ENCODE results near the gene GPR35. TPM values are rescaled to one million over a fixed set of nuclear protein-coding genes. Genes with fewer than 3 reads are reported as not detected.

Gene GPR35
- total and polyA plus RNA-seq, 2 of the 13 experiments (the other 11 are each of a cell fraction or from before 2014, with no cell fraction given) = 27.1 to 44.2 TPM

- no peak overlapping the region for H2AFZ ChIP-seq (ENCODE audit: low read length)
- H3K4me2 ChIP-seq (ENCODE audit: low read depth, low read length) = no peak overlapping the region
- DNase-seq (ENCODE audit: low spot score) (no peak), ATAC-seq (no peak), FAIRE-seq (no peak)
- no peaks in the 10 kb centered on the region; a peak in 1 of 5 replicates for H3K27me3 ChIP-seq (ENCODE audit: control insufficient read depth in 1 of 2, insufficient read depth in 2 of 2, low read length in 2 of 2)
- H3K27ac ChIP-seq (ENCODE audit: extremely low read length, insufficient read depth, low read length) = no peak overlapping the region
- intact Hi-C loops (cut with micrococcal nuclease; ENCODE audit: unreplicated experiment) (no loop called here), in situ Hi-C loops (cut with HindIII; ENCODE audit: extremely low pct_ligation_motif_present, low pct_unique_long_range_greater_than_20kb) (no loop called here)
- no TSS peak for BruUV-seq (replicated peaks)
- H3K9ac ChIP-seq (ENCODE audit: insufficient read depth, low read depth, low read length) = no peak overlapping the region
- no peak for TF ChIP-seq SNAPC2 (CRISPR knock-in tag; IDR thresholded peaks at IDR 0.05)
- TF ChIP-seq HNRNPLL (IDR thresholded peaks at IDR 0.05; ENCODE audit: low read depth, low read length, poor library complexity, severe bottlenecking) = no peak
- TF ChIP-seq RBFOX2 (IDR thresholded peaks at IDR 0.05; ENCODE audit: low read depth, low read length) = peak; percentile 29; the same call in 1 of the 2 replicates
- TF ChIP-seq ZNF362 (CRISPR knock-in tag; IDR thresholded peaks at IDR 0.05; ENCODE audit: borderline replicate concordance) = no peak
- peak; percentile 55 for TF ChIP-seq AGO2 (optimal IDR thresholded peaks at IDR 0.05; ENCODE audit: low read depth, low read length)
- TF ChIP-seq BORCS8-MEF2B (CRISPR knock-in tag; IDR thresholded peaks at IDR 0.05) = no peak
- no peak for TF ChIP-seq CEBPG (CRISPR knock-in tag; IDR thresholded peaks at IDR 0.05)
- no peaks in the 10 kb centered on the region for H3K79me2 ChIP-seq (ENCODE audit: insufficient read depth, low read length)
- H3K4me1 ChIP-seq (ENCODE audit: insufficient read depth, low read length) = peaks cover 9% of the 10 kb centered on the region
- no peak overlapping the region for H3K4me3 ChIP-seq (replicated peaks in 1 of 3; ENCODE audit: insufficient read depth in 1 of 3, low read depth in 2 of 3, low read length in 3 of 3)
- ChIA-PET CTCF (ENCODE audit: low intra/inter-chr PET ratio, low total read pairs) (no interaction called here), POLR2A (no interaction called here)
- H3K36me3 ChIP-seq (replicated peaks in 1 of 2; ENCODE audit: control insufficient read depth in 1 of 2, insufficient read depth in 2 of 2, low read length in 2 of 2) = peaks cover 18 to 47% of the 10 kb centered on the region in 2 experiments
- 72% methylated on average over 2 of the region's 13 CpGs for WGBS (ENCODE audit: low lambda C conversion rate)
- peaks cover 22% of the 10 kb centered on the region for H3K9me3 ChIP-seq (ENCODE audit: low read length)
- H4K20me1 ChIP-seq (ENCODE audit: insufficient read depth, low read length) = no peaks in the 10 kb centered on the region
Observed at GRCh38 chr2:240620149-240620731, 5.0 kb upstream of the GPR35 start.

DNA sequence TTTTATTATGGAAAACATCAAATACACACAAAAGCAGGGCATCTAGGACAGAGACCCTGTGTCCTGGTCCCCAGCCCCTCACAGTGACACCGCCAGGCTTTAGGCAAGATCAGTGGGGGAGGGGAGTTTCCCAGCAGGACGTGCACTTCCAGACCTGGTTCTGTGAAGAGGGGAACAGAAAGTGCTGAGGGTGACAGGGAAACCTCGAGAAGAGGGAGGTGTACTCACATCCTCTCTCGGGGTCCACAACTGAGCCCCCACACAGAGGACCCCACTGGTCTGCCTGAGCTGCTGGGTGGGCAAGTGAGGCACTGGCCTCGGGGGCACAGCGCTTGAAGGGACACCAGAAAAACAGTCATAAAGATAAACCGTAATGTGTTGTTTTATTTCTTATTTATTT, 4.4 kb upstream of the GPR35 start:
- CTCF ChIA-PET (ENCODE audit: low intra/inter-chr PET ratio, low total read pairs) = no interaction called here
- 76% methylated on average over 7 of the region's 7 CpGs for WGBS (ENCODE audit: low lambda C conversion rate)
- TF ChIP-seq ZNF501 (CRISPR knock-in tag; IDR thresholded peaks at IDR 0.05) (no peak), KAT2B (IDR thresholded peaks at IDR 0.05; ENCODE audit: borderline replicate concordance, low read depth, low read length) (no peak), ZNF567 (CRISPR knock-in tag; IDR thresholded peaks at IDR 0.05; ENCODE audit: borderline replicate concordance) (no peak), NFIC (IDR thresholded peaks at IDR 0.05; ENCODE audit: low read length) (no peak), ZNF792 (CRISPR knock-in tag; IDR thresholded peaks at IDR 0.05) (no peak), DMAP1 (CRISPR knock-in tag; IDR thresholded peaks at IDR 0.05) (no peak), MTERF4 (CRISPR knock-in tag; IDR thresholded peaks at IDR 0.05) (no peak)
- TF ChIP-seq, protein P1, sequence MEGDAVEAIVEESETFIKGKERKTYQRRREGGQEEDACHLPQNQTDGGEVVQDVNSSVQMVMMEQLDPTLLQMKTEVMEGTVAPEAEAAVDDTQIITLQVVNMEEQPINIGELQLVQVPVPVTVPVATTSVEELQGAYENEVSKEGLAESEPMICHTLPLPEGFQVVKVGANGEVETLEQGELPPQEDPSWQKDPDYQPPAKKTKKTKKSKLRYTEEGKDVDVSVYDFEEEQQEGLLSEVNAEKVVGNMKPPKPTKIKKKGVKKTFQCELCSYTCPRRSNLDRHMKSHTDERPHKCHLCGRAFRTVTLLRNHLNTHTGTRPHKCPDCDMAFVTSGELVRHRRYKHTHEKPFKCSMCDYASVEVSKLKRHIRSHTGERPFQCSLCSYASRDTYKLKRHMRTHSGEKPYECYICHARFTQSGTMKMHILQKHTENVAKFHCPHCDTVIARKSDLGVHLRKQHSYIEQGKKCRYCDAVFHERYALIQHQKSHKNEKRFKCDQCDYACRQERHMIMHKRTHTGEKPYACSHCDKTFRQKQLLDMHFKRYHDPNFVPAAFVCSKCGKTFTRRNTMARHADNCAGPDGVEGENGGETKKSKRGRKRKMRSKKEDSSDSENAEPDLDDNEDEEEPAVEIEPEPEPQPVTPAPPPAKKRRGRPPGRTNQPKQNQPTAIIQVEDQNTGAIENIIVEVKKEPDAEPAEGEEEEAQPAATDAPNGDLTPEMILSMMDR (CRISPR knock-in tag; IDR thresholded peaks at IDR 0.05) = no peak

More for the DNA sequence above, 4.4 kb upstream of the GPR35 start:
- no peak overlapping the region for H3K4me2 ChIP-seq (ENCODE audit: low read depth, low read length)
- no peak for DNase-seq (ENCODE audit: low spot score)
- H3K4me3 ChIP-seq (replicated peaks in 1 of 3; ENCODE audit: insufficient read depth in 1 of 3, low read depth in 2 of 3, low read length in 3 of 3) = no peak overlapping the region
- H3K27me3 ChIP-seq (ENCODE audit: control insufficient read depth in 1 of 2, insufficient read depth in 2 of 2, low read length in 2 of 2) = no peaks in the 10 kb centered on the region; a peak in 1 of 5 replicates
- H3K9me3 ChIP-seq (ENCODE audit: low read length) = peaks cover 21% of the 10 kb centered on the region
- BruUV-seq (replicated peaks) = no TSS peak
- H4K20me1 ChIP-seq (ENCODE audit: insufficient read depth, low read length) = no peaks in the 10 kb centered on the region
- H3K9ac ChIP-seq (ENCODE audit: insufficient read depth, low read depth, low read length) = no peak overlapping the region
- no peak for FAIRE-seq
- H2AFZ ChIP-seq (ENCODE audit: low read length) = no peak overlapping the region
- no peaks in the 10 kb centered on the region for H3K79me2 ChIP-seq (ENCODE audit: insufficient read depth, low read length)
- in situ Hi-C loops (cut with HindIII; ENCODE audit: extremely low pct_ligation_motif_present, low pct_unique_long_range_greater_than_20kb) = no loop called here
- no peak overlapping the region for H3K27ac ChIP-seq (ENCODE audit: extremely low read length, insufficient read depth, low read length)
- POLR2A ChIA-PET = no interaction called here
- H3K4me1 ChIP-seq (ENCODE audit: insufficient read depth, low read length) = peaks cover 14% of the 10 kb centered on the region
- intact Hi-C loops (cut with micrococcal nuclease; ENCODE audit: unreplicated experiment) = no loop called here
- ATAC-seq = no peak
- peaks cover 18 to 40% of the 10 kb centered on the region in 2 experiments for H3K36me3 ChIP-seq (replicated peaks in 1 of 2; ENCODE audit: control insufficient read depth in 1 of 2, insufficient read depth in 2 of 2, low read length in 2 of 2)
